GM20431 (cell line): ENCODE data around the gene DCP1B.

ENCODE experiments used
- in situ Hi-C: fragments of 300-500 bp; cut with MseI, MboI; formaldehyde crosslinking; loops from one replicate; pipeline ENCODE4 v1.15.0; 2020; ENCODE audit warnings: low sequenced_read_pairs; ENCODE audit not compliant: unreplicated experiment

Gene DCP1B

DNA sequence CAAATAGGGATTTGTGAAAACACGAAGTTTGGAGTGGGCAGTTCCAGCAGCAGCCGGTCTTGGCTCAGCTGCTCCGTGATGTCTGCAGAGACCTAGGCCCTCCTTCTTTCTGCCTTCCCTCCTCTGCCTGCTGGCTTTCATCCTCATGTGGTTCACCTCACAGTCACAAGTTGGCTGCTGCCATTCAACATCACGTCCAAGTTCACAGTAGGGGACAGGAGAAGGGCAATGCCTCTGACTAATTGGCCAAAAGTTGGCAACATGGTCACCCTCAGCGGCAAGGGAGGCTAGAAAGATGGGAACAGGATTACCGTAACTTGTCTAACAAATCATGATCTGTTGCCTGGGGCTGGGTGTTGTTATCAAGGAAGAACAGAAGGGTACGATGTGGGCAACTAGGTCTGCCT lies 78.0 kb downstream of the DCP1B start:
- in situ Hi-C loops = no loop called here

DNA sequence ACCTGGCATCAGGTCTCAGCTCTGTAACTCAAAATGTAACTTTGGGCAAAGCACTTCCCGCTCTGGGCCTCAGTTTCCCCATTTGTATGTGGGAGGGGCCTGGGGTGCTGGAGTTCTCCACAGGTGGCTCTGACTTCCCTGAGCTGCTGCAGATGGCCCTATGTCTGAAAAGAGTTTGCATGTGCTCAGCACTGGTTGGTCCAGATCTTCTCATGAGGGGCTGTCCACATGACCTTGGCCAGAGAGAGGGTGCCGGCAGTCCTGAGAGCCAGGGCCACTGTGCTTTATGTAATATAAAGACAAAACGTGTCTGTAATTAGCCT lies 78.6 kb downstream of the DCP1B start:
- in situ Hi-C loops = no loop called here

DNA sequence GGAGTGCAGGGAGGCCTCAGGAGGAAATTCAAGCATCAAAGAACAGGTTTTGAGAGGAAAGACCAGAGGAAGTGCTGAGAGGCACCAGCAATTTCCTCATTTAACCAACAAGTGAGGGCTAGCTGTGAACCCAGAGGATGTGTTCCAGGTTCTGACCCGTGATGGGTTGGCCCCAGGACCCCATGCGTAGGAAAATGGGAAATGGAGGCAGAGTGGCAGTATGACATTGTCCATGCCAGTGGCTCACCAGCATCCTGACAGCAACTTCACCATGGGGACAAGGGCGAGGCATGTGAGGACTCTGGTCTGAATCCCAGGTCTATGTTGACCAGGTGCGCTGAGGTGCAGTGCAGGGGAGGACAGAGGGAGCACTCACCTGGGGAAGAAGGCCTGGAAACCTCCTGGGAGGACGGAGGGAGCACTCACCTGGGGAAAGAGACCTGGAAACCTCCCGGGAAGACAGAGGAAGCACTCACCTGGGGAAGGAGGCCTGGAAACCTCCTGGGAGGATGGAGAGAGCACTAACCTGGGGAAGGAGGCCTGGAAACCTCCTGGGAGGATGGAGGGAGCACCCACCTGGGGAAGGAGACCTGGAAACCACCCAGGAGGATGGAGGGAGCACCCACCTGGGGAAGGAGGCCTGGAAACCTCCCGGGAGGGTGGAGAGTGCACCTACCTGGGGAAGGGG lies 79.1 kb downstream of the DCP1B start:
- in situ Hi-C loops = no loop called here

DNA sequence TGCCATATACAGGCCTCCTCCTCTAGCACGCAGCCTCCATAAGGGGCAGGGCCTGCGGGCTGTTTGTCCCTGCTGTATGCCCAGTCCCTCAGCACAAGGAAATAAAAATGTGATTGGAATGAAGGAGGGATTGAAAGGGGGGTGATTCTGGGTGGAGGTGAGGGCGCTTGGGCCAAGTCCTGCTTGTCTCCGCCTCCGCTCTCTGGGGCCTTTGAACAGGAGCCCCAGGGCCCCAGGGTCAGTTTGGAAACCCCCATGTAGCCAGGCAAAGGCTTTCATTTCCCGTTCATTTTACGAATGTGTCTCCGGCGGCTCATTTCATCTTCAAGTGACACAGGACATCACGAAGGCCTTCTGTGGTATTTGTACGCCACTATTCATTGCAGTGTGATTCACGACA lies 81.3 kb downstream of the DCP1B start:
- in situ Hi-C loops = no loop called here

DNA sequence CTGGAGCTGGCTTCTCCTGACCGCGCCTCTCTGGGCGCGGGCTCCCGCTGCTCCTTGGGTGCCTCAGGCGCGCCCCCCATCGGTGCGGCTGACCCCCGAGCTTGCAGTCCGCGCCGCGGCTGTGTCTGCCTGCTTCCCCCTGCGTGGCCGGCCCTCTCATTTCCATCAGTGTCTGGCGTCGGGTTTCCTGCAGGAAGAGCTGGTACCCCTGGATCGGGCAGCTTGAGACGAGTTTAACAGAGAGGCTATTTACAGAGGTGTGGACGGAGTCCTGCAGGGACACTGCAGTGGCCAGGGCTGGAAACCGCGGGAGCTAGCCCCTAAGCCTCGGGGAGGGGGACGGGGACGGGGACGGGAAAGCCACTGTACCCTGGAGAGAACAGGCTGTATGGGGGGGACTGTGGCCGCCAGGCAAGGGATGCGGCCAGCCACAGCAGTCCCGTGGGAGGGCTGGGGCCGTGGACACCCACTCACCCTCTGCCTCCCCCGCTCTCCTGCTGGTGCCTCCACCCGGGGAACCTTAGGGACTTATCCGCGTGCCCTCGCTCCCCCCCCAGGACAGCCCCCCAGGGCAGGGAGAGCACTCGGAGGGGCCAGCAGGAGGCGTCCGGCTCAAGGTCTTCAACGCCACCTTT lies 82.1 kb downstream of the DCP1B start:
- in situ Hi-C loops = no loop called here

DNA sequence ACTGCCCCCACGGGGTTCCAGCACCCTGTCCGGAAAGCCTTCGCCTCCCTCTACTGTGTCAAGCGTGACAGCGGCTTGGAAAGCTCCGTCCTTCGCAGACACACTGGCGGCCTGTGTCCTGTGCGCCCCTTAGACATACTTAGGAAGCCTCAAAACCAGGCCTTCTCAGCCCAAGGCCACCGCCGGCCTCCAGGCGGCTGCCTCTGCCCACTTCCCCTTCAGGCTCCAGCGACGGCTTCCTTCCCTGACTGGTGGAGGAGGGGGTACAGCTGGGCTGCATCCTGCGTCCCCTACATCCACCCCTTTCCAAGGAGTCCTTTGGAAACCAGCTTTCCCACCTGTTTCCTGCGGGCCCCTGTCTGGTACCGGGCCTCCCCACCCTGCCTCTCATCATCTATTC lies 83.3 kb downstream of the DCP1B start:
- in situ Hi-C loops = no loop called here

DNA sequence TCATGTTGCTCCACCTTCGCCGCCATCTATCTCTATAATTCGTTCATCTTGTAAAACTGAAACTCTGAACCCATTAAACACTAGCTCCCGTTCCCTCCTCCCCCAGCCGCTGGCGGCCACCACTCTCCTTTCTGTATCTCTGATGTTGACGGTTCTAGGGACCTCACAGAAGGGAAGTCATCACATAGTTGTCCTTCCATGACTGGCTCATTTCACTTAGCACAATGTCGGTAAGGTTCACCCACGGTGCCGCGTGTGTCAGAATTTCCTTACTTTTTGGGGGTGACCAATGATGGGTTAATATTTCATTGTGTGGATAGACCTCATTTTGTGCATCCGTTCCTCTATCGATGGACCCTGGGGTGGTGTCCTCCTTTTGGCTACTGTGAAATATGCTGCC lies 83.8 kb downstream of the DCP1B start:
- in situ Hi-C loops = no loop called here

DNA sequence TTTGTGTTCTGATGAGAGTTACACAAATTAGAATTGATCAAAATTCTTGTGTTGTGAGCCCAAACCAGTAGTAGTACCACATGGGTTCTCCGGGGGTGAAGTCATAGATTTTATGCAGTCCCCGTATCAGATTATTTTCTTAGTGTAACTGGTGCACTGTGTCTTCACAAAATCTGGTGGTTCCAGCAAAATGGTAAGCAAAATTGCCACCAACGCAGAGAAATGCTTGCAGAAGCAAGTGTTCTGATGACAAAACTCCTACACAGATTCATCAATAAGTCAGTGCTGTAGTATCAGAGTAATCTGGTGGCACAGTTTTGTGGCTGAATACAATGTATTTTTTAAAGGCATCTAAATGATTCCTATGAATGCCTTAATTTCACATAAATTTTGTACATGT lies 84.5 kb downstream of the DCP1B start:
- in situ Hi-C loops = no loop called here

DNA sequence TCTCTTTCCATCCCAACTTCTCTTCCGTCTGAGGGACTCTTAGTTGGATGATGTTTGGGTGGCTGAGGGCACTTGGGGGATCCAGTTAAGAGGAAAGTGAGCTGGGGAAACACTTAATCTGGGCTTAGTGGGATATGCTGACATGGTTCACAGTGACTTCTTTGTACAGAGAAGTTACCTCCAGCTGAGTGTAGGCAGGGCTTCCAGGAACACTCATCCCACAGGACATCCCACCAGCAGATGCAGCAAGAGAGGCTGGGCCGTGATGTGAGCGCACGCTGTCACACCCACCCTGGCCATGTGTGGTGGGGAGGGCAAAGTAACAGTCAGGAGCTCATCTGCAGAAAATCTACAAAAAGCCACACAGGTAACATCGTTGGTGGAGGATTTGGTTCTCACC lies 85.0 kb downstream of the DCP1B start:
- in situ Hi-C loops = no loop called here

DNA sequence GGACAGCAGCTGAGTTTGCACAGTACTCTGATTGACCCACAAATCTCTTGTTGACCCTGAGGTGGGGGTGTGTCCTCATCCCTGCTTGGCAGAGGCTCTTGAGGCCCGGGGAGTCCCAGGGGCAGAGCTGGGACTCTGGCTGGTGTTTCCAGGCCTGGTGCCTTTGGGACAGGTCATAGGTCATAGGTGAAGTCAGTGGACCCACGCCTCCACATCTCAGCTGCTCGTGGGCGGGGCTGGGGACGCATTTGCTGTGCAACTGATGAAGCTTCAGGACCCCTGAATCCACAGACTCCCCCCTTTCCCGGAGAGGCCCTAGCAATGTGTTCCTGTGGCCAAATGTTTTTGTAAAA lies 85.4 kb downstream of the DCP1B start:
- in situ Hi-C loops = no loop called here

DNA sequence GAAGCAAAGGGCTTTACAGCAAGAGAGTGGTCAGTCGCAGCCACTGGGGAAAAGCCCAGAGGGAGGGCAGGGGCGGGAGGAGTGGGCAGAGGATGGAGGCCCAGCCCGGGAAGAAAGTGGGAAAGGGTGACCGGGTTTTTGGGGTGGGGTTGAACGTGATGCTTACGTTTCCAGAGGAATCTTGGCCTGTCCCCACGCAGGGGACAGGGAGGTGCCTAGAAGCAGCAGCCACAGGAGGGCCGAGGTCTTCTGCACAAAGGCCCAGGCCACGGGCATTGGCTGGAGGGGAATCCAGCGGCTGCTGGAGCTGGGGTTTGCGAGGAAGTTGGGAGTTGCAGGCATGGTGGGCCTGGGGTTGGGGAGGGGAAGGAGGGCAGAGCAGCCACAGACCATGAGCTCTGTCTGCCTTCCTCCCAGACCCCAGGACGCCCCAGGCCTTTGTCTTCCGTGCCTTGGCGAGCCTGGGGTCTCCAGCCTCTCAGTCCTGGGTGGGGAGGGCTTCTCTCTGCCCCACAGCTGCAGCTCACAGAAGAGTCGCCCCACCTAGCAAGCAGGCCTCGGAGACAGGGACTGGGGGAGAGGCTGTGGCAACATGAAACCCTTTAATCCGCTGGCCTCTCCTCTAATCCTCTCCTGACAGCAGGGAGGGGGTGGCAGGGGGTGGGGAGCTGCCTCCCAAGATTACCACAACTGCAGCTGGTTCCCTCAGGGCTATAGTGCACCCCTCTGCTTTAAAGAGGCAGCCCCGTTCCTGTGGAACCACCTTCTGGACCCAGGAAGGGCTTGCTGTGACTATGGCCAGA lies 86.0 kb downstream of the DCP1B start, which contains the start of gene CACNA2D4:
Gene CACNA2D4, minus strand, starts transcription at position 572 of the 803 bp plus-strand sequence. Its CDS starts 179 bp downstream, at position 393.
- in situ Hi-C loops = no loop called here

DNA sequence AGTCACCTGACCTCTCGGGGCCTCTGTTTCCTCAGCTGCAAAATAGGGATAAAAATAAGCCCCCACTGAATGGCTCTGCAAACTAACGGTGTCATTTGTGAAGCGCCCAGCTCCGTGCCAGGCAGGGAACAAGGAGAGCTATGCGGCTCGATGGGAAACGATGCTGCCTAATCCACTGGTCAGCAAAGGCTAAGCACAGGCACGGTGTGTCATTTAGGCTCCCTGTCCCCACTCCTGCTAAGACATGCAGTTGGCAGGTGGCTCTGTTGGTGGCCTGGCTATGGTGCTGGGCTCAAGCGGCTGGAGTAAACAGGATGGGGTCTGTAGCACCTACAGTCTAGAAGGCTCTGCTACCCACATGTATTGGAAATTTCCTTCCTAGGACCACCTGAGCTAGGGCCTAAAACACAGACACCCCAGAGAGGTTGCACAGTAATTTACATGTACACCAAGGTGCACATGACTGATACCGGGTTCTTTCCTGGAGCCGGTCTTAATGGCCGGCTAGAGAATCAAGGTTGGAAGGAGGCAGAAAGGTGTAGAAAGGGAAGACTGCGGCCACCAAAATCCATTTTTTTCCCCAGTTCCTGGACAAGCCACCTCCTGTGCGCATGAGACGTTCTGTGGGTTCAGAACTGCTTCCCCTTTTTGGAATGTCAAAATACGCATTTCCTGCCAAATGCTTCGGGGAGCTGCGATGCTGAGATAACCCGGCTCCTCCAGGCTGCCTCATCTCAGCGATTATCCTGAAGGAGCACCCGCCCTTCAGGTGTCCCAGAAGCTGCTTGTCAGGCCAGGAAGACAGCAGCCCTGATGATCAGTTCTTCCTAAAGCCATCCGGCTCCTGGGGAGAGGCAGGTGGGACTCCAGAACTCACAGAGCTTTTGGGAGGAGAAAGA lies 86.8 kb downstream of the DCP1B start:
- in situ Hi-C loops = no loop called here

DNA sequence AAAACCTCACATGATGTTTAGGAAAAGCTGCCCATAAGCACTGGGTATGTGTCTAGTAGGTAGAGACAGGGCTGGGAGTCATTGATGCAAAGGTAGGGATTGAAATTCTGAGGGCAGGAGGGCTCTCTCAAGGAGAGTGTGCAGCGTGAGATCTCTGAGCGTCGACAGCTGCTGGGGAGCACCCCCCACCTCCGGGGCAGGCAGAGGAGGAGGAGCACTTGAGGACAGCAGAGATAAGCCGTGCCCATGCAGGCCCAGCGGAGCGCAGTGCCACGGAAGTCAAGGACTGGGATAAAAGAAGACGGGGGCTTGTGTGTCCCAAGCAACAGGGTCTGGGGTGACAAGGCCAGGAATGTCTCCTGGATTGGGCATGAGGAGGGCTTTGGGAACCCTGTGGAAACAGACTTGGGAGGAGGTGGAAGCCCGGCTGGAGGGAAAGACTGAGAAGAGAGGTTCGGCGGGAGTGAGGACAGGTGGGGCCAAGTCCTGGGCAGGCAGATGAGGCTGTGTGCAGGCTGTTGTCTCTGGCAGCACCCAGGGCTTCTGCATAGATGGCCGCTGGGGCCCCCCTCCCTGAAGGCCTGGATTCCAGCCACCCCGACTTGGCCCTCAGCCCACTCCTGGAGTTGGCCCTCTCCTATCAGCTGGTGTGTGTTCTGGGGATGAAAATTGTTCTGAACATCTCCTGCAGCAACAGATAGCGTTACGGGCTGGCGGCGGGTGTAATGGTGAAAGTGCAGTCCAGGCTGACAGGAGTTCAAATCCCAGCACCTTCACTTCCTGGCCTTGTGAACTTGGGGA lies 87.7 kb downstream of the DCP1B start:
- in situ Hi-C loops = no loop called here

DNA sequence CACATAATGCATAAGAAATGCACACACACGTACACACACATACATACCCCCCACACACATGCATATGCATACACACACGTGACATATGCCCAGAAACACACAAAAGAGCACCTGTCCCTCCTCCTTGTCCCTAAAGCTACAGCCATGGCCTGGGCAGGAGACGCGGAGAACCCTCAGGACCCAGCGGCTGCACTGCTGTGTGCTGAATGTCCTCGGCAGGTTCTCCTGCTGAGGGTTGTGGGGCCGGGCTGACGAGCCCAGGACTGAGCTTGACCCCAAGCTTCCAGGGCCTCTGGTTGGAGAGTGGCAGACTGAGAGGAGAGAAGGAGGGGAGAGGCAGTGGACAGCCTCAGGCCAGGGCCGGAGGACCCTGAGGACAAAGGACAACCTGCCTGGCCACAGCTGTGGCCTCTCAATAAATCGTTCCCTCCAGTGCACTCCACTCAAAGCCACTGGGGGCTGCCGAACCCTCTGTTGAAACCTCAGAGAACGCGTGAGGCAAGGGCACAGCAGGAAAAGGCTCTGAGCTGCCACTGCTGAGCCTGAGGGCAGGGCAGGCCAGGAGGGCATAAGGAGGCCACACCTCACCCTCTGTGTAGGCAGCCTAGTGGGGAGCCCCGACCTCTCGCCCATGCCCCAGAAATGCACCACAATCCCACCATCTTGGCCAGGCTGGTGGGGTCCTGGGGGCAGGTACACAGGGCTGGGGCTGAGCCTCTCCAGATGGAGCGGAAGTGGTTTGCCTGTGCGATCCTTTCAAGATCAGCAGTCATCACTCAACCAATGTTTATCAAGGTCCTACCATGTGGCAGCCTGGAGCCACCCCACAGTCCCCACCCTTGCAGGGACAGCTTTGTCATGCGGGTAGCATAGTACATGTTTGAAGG lies 88.9 kb downstream of the DCP1B start:
- in situ Hi-C loops = no loop called here

DNA sequence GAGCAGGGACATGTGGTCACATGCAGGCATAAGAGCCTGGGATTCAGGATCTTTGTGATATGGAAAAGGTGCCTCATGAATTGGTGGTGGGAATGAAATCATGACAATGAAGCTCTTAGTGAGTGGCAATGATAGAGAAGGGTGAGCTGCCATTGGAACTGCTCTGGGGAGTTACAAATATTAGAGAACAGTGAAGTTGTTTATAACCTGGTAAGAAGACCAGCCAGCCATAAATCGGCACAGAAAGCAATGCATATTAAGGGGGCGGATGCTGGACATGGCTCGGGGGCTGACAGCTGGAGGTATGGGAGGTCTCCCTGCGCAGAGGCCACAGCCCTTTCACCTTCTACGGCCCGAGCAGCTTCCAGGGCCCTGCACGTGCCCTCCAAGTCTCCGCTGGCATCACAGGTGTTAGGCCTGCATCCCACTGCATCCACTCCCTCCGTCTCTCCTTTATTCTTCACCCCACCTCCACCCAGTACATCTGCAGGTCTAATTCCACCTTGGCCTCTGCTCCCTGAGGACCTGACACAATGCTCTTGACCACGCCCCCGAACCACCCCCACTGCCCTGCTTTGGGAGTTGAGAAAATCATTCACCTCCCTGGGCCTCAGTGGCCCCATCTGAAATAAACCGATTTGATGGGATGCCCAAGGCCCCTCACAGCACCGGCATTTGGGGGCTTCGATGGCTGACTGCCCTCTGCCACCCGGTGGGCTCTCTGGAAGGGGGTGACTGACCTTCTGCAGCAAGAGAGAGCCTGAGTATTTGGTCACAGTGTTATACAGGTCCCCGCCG lies 89.9 kb downstream of the DCP1B start:
- in situ Hi-C loops = no loop called here

DNA sequence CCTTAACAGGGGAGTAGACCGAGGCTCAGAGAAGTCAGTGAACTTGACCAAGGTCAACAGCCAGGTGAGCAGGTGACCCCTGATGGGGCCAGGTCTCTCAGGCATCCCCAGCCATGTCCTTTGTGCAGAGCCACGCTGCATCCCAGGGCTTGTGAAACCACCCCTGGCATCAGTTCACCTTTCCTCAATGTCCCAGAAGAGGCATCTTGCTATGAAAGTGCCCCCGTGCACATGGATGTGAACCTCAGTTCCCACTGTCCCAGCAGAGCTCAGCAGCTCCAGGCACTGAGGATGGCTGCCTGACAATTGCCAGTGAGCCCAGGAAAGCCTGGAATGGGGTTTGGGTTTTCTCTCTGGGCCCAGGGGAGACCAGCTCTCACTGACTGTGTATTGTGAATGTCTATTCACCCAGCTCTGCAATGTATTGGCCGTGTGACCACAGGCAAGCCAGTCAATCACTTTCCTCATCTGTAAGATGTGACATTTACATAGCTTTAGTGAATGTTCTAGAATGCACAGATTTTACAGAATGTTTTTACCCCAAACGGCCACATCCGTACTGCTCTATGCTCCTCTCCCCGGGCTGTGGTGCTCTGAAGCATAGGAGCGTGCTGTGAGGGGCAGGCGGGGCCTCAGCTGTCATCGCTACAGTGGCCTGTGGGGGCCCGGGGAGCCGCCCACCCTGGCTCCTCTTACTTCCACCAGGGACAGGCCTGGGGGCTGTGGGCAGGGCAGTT lies 90.7 kb downstream of the DCP1B start:
- in situ Hi-C loops = no loop called here
